OCI-LY3 (cell line): ENCODE results near the gene AIG1.

Experiments used
- EZH2phosphoT487 ChIP-seq: fragments of 200-600 bp; shearing (Covaris generic); IDR thresholded peaks from 2 replicates; pipeline ENCODE4 v1.6.1; 2018; ENCODE audit warnings: antibody characterized with exemption, mixed run types, low read depth
- TF ChIP-seq, protein P1 (sequence below): fragments of 200-600, 300-600 bp; sonication (generic); IDR thresholded peaks from 2 replicates; pipeline ENCODE4 v1.5.1; 2014; ENCODE audit warnings: antibody characterized with exemption, low read length, low read depth

DNA sequence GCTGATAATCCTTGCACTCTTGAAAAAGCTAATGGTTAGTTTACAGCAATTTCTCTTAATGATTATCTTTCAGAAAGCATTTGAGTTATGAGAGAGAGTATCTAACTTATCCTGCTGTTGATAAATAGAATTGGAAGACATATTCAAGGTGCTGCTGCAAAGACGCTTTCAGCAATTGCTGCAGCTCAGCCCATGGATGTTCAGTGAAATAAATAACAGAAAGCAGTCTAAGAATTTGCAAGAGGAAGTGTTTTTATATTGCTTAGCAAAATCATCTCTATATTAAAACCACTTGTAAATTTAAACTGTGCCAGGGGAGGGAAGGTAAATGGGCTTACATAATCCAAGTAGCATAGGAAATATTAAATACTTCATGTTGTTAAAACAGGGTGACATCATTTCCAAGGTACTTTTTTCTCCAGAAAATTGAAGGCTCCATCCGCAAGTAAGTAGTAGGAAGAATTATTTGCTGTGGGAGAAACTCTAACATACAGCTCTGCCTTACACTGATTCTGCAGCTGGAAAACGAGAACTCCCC, 201.3 kb downstream of the AIG1 start:
- TF ChIP-seq, protein P1, sequence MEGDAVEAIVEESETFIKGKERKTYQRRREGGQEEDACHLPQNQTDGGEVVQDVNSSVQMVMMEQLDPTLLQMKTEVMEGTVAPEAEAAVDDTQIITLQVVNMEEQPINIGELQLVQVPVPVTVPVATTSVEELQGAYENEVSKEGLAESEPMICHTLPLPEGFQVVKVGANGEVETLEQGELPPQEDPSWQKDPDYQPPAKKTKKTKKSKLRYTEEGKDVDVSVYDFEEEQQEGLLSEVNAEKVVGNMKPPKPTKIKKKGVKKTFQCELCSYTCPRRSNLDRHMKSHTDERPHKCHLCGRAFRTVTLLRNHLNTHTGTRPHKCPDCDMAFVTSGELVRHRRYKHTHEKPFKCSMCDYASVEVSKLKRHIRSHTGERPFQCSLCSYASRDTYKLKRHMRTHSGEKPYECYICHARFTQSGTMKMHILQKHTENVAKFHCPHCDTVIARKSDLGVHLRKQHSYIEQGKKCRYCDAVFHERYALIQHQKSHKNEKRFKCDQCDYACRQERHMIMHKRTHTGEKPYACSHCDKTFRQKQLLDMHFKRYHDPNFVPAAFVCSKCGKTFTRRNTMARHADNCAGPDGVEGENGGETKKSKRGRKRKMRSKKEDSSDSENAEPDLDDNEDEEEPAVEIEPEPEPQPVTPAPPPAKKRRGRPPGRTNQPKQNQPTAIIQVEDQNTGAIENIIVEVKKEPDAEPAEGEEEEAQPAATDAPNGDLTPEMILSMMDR, result no peak
- no peak for TF ChIP-seq EZH2phosphoT487
